Testis (tissue), 3 donors: ENCODE results near the gene CCDC66. TPM values are rescaled to one million over a fixed set of nuclear protein-coding genes. Genes with fewer than 3 reads are reported as not detected.

ENCODE experiments used
- DNase-seq: peaks from one replicate; pipeline ENCODE4 v3.0.0-alpha.2; 2019
- H3K27ac ChIP-seq, 2 donors: fragments of 200-600 bp; sonication (generic); one replicate each; pipeline ENCODE4 v1.5.1; 2019
- H3K27me3 ChIP-seq: fragments of 200-600 bp; sonication (generic); one replicate; pipeline ENCODE4 v1.5.1; 2019
- H3K36me3 ChIP-seq: fragments of 200-600 bp; sonication (generic); one replicate; pipeline ENCODE4 v1.5.1; 2017; ENCODE audit warnings: low read depth; ENCODE audit errors: missing control alignments
- H3K4me1 ChIP-seq: fragments of 200-600 bp; sonication (generic); one replicate; pipeline ENCODE4 v1.5.1; 2019
- H3K4me3 ChIP-seq, 2 donors: fragments of 200-600 bp; sonication (generic); one replicate each; pipeline ENCODE4 v1.5.1; 2017 to 2019
- H3K9me3 ChIP-seq: fragments of 200-600 bp; sonication (generic); one replicate; pipeline ENCODE4 v1.5.1; 2017
- POLR2A ChIP-seq: fragments of 450-650 bp; IDR thresholded peaks from one replicate; pipeline ENCODE4 v1.6.1; 2017; ENCODE audit warnings: antibody characterized with exemption, mild to moderate bottlenecking, moderate library complexity
- WGBS, 2 donors: methylation state at CpG; one replicate each; pipeline ENCODE4 v1.1.5; 2018; 5-methylcytosine and 5-hydroxymethylcytosine counted together
- intact Hi-C: fragments of 100-400 bp; cut with DNase I; formaldehyde crosslinking; loops from one replicate; pipeline ENCODE4 v1.15.1; 2023; ENCODE audit warnings: low total_unique reads
- polyA plus RNA-seq: library from polyadenylated mRNA; stranded (reverse); fragments of 350-450 nt; fragmentation: Illumina TruSeq; extraction: RNeasy Lipid Tissue Mini Kit (QIAGEN cat#74804); gene quantifications from one replicate; pipeline ENCODE4 v1.2.3, GENCODE V29; 2014; ENCODE audit warnings: low read depth, low replicate concordance; ENCODE audit not compliant: insufficient read depth
- total RNA-seq, 2 donors: library from RNA; depleted of rRNA; stranded (reverse); fragments of >200 nt; gene quantifications; one replicate each; pipeline ENCODE4 v1.2.3, GENCODE V29; 2016
- TF ChIP-seq, protein P1 (sequence below), 3 experiments: fragments of 450-650 bp in 2 of 3; fragments of 200-600 bp in 1 of 3; sonication (generic) in 1 of 3; IDR thresholded peaks; one replicate each; pipeline ENCODE4 v1.5.1; 2016 to 2019; ENCODE audit warnings: antibody characterized with exemption in 3 of 3, mild to moderate bottlenecking in 2 of 3, moderate library complexity in 1 of 3

Gene CCDC66
- total and polyA plus RNA-seq, 3 donors from 2014 or later, result 16.6 to 69.0 (median 37.3) TPM

- WGBS, 2 donors, result 94 to 96% methylated on average over 1 of the region's 1 CpG
- intact Hi-C loops, result no loop called here
- no peaks in the 10 kb centered on the region for H3K36me3 ChIP-seq
Measured at GRCh38 chr3:56654460-56654859, 97.5 kb downstream of the CCDC66 start.

GRCh38 chr3:56655709-56656108 lies 98.7 kb downstream of the CCDC66 start:
- H3K9me3 ChIP-seq, result no peaks in the 10 kb centered on the region
- no peak overlapping the region for H3K4me3 ChIP-seq
- intact Hi-C loops, result no loop called here
- no peaks in the 10 kb centered on the region for H3K27me3 ChIP-seq
- no peaks in the 10 kb centered on the region for H3K36me3 ChIP-seq
- no peaks in the 10 kb centered on the region for H3K4me1 ChIP-seq
- DNase-seq, result no peak
- WGBS, 2 donors, result 85 to 91% methylated on average over 1 of the region's 1 CpG
- no peak for TF ChIP-seq POLR2A
- TF ChIP-seq, protein P1, sequence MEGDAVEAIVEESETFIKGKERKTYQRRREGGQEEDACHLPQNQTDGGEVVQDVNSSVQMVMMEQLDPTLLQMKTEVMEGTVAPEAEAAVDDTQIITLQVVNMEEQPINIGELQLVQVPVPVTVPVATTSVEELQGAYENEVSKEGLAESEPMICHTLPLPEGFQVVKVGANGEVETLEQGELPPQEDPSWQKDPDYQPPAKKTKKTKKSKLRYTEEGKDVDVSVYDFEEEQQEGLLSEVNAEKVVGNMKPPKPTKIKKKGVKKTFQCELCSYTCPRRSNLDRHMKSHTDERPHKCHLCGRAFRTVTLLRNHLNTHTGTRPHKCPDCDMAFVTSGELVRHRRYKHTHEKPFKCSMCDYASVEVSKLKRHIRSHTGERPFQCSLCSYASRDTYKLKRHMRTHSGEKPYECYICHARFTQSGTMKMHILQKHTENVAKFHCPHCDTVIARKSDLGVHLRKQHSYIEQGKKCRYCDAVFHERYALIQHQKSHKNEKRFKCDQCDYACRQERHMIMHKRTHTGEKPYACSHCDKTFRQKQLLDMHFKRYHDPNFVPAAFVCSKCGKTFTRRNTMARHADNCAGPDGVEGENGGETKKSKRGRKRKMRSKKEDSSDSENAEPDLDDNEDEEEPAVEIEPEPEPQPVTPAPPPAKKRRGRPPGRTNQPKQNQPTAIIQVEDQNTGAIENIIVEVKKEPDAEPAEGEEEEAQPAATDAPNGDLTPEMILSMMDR (IDR thresholded peaks at IDR 0.05), result no peak
- no peak overlapping the region for H3K27ac ChIP-seq

More at GRCh38 chr3:56654460-56654859, 97.5 kb downstream of the CCDC66 start:
- Histone ChIP-seq H3K4me3 (no peak overlapping the region), H3K9me3 (no peaks in the 10 kb centered on the region), H3K27me3 (no peaks in the 10 kb centered on the region), H3K4me1 (no peaks in the 10 kb centered on the region), H3K27ac (no peak overlapping the region)
- no peak for DNase-seq
- TF ChIP-seq, protein P1 (IDR thresholded peaks at IDR 0.05), result no peak
- TF ChIP-seq POLR2A, result no peak

DNA sequence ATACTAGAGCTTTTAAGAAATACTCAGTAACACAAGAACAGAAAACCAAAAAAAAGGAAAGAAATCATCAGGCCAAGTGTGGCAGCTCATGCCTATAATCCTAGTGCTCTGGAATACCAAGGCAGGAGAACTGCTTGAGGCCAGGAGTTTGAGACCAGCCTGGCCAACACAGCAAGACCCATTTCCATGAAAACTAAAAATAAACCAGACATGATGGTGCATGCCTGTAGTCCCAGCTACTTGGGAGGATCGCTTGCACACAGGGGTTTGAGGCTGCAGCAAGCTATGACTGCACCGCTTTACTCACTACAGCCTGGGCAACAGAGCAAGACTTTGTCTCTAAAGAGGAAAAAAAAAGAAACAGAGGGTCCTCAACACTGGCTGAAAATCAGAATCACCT lies 107.8 kb downstream of the CCDC66 start:
- TF ChIP-seq, protein P1 (IDR thresholded peaks at IDR 0.05), result no peak
- no peak for TF ChIP-seq POLR2A
- no peak overlapping the region for H3K27ac ChIP-seq
- no peak overlapping the region for H3K4me3 ChIP-seq
- WGBS, 2 donors, result 95 to 100% methylated on average over 2 of the region's 2 CpGs
- H3K4me1 ChIP-seq, result no peaks in the 10 kb centered on the region
- H3K9me3 ChIP-seq, result no peaks in the 10 kb centered on the region
- no peaks in the 10 kb centered on the region for H3K36me3 ChIP-seq
- H3K27me3 ChIP-seq, result no peaks in the 10 kb centered on the region
- intact Hi-C loops, result no loop called here
- DNase-seq, result no peak

DNA sequence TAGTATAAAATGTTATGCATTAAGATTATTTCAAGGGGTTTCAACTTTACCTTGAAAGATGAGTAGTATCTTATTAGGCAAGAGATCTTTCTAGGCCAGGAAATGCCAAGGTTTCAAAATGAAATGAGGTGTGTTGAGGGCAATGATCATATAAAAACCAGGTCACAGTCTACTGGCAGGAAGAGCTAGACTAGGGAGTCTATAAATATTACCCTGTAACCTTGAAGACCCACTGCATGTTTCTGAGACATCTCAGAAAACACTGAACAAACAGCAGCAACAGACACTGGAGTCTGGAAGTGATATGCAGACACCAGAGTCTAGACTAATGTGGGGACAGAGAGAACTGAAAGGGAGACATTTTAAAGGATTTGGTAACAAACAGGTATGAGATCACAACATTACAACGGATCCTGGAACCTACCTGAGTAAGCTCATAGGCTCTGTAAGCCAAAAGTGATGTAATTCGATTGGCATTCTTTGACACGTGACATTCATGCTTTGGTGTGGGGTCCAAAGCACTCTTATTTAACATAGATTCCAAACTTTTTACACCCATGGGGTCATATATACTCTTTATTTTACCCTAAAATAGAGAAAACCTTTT lies 111.1 kb downstream of the CCDC66 start:
- no peaks in the 10 kb centered on the region for H3K4me1 ChIP-seq
- no peaks in the 10 kb centered on the region for H3K27me3 ChIP-seq
- no peak overlapping the region for H3K4me3 ChIP-seq
- no peaks in the 10 kb centered on the region for H3K36me3 ChIP-seq
- 80 to 85% methylated on average over 3 of the region's 3 CpGs for WGBS, 2 donors
- no peaks in the 10 kb centered on the region for H3K9me3 ChIP-seq
- no peak overlapping the region for H3K27ac ChIP-seq
- intact Hi-C loops, result no loop called here
- TF ChIP-seq POLR2A, result no peak
- TF ChIP-seq, protein P1 (IDR thresholded peaks at IDR 0.05), result no peak
- no peak for DNase-seq

Other genes with a start within 250 kb of the CCDC66 start
- gene ERC2, start 88.7 kb upstream of the CCDC66 start, total RNA-seq, result 1 to 10 TPM; 1.9 to 5.9 TPM
- gene ERC2, start 88.7 kb upstream of the CCDC66 start, polyA plus RNA-seq, result 6.1 TPM
- gene TASOR, start 126.1 kb downstream of the CCDC66 start, total RNA-seq, result 10 to 100 TPM; 90.7 to 96.9 TPM
- 60.7 TPM for gene TASOR, start 126.1 kb downstream of the CCDC66 start, polyA plus RNA-seq
- 10 to 100 TPM; 55.1 to 72.2 TPM for gene ARHGEF3, start 244.8 kb downstream of the CCDC66 start, total RNA-seq
- 43.1 TPM for gene ARHGEF3, start 244.8 kb downstream of the CCDC66 start, polyA plus RNA-seq